Erythroblast (primary cell): ENCODE data around the gene SERPING1.

Source experiments
- GATA1 ChIP-seq: IDR thresholded peaks from 2 replicates; pipeline ENCODE4 v1.6.1; 2011; ENCODE audit warnings: low read depth, mild to moderate bottlenecking, control low read depth, low read length, moderate library complexity
- POLR2A ChIP-seq: IDR thresholded peaks from 2 replicates; pipeline ENCODE4 v1.6.1; 2011; ENCODE audit warnings: mild to moderate bottlenecking, low read length

- TF ChIP-seq POLR2A, result no peak
- no peak for TF ChIP-seq GATA1
Measured at GRCh38 chr11:57647372-57647771, 49.9 kb downstream of the SERPING1 start.
